HG02571 (cell line): ENCODE results near the gene TEDC1.

Experiments
- ATAC-seq: cut with Tn5 transposase; IDR thresholded peaks from one replicate; pipeline ENCODE4 v1.9.1; 2021; ENCODE audit warnings: mild to moderate bottlenecking, moderate library complexity; ENCODE audit not compliant: unreplicated experiment

Gene TEDC1

GRCh38 chr14:105456736-105457617 is 34.1 kb upstream of the TEDC1 start:
- no peak for ATAC-seq

- ATAC-seq: no peak
These were observed 33.0 kb upstream of the TEDC1 start for GRCh38 chr14:105458010-105458409.

- ATAC-seq: no peak
These were observed 32.5 kb upstream of the TEDC1 start for GRCh38 chr14:105458571-105458970.

GRCh38 chr14:105460116-105460515 is 30.9 kb upstream of the TEDC1 start:
- no peak for ATAC-seq

GRCh38 chr14:105460616-105461015 is 30.4 kb upstream of the TEDC1 start:
- ATAC-seq: no peak

- no peak for ATAC-seq
These were observed 29.1 kb upstream of the TEDC1 start for GRCh38 chr14:105461903-105462302.

GRCh38 chr14:105464501-105464900 is 26.5 kb upstream of the TEDC1 start:
- no peak for ATAC-seq

GRCh38 chr14:105465209-105466031 is 25.6 kb upstream of the TEDC1 start:
- no peak for ATAC-seq

GRCh38 chr14:105466531-105467248 is 24.4 kb upstream of the TEDC1 start:
- no peak for ATAC-seq

GRCh38 chr14:105467249-105467941 is 23.7 kb upstream of the TEDC1 start:
- no peak for ATAC-seq

GRCh38 chr14:105467942-105468471 is 23.0 kb upstream of the TEDC1 start:
- no peak for ATAC-seq

- no peak for ATAC-seq
These were observed 22.3 kb upstream of the TEDC1 start for GRCh38 chr14:105468621-105469241.

GRCh38 chr14:105469456-105470349 is 21.3 kb upstream of the TEDC1 start:
- ATAC-seq: no peak

- no peak for ATAC-seq
These were observed 20.4 kb upstream of the TEDC1 start for GRCh38 chr14:105470350-105471296.

GRCh38 chr14:105471297-105471821 is 19.7 kb upstream of the TEDC1 start:
- no peak for ATAC-seq

- ATAC-seq: no peak
These were observed 19.1 kb upstream of the TEDC1 start for GRCh38 chr14:105471823-105472485.

- no peak for ATAC-seq
These were observed 18.5 kb upstream of the TEDC1 start for GRCh38 chr14:105472486-105472991.
